ENCODE measurements around the gene SERTAD2.

GRCh38 chr2:64683771-64684510 is 30.2 kb upstream of the SERTAD2 start:
- no peak for TF ChIP-seq POLR2A (IDR thresholded peaks at IDR 0.05)
- TF ChIP-seq CTCF (IDR thresholded peaks at IDR 0.05), result no peak
- TF ChIP-seq POLR2AphosphoS5 (IDR thresholded peaks at IDR 0.05), result no peak
